SW 1271 (cell line): ENCODE measurements around the gene CREG2.

Source experiments
- DNase-seq, 2 experiments: peaks; one replicate each; lab custom pipeline; 2025; lab: John Stamatoyannopoulos, UW

Gene CREG2

GRCh38 chr2:101409699-101410098, 22.4 kb upstream of the CREG2 start:
- no peak for DNase-seq

GRCh38 chr2:101408925-101409324, 21.6 kb upstream of the CREG2 start:
- no peak for DNase-seq

GRCh38 chr2:101405351-101405899, 18.1 kb upstream of the CREG2 start:
- DNase-seq: no peak

- DNase-seq: no peak
These were observed 16.4 kb upstream of the CREG2 start for GRCh38 chr2:101403745-101404144.

- no peak for DNase-seq
These were observed 15.3 kb upstream of the CREG2 start for GRCh38 chr2:101402630-101403029.

- no peak for DNase-seq
These were observed 14.6 kb upstream of the CREG2 start for GRCh38 chr2:101401906-101402305.

DNA sequence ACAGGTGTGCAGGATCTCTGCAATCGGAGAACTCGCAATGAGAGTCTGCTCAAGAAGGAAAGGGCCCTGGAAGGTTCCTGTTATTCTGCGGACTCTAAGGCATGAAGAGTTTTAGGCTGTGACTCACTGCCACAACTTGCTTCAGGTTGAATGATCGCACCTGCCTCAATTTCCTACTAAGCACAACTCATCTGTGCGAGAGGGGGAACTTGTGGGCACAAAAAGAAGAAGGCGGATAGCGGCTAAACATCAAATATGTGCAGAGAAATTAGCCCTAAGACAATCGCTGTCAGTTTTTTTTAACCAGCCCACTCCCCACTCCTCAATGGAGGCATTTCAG, 14.0 kb upstream of the CREG2 start:
- no peak for DNase-seq

DNA sequence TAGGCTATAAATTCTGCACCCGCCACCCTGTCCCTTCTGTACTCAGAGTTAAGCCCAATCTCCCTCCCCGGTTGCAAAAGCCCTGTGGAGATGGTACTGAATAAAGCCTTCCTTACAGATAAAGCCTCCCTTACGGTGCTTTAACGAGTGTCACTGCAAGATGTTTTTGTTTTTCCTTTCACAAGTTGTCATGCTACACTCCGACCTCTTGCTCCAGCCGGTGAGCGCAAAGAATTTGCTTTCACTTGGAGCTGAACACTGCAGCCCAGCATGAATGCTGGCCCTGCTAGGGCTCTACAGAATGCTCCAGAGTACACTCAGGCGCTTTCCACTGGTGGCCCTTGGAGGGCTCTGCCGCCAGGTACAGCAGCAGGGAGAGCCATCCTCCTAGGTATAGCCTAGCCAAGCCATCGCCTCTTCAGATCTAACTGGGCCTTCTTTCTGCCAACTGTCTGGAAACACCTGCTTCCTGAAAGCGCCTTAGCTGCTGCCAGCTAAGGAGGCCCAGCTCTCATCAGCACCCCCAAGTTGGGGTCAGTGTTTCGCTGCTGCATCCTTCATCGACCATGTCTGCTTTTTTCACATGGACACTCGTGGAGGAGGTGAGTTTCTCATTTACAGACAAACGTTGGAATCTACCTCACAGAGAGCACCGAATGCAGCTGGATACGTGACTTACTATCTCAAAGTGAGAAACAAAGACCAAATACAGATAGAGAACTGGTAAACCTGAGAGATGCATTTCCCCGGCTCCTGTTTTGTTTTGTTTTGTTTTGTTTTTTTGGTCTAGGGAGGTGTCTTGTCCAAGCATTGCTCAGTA, 13.4 kb upstream of the CREG2 start:
- no peak for DNase-seq

DNA sequence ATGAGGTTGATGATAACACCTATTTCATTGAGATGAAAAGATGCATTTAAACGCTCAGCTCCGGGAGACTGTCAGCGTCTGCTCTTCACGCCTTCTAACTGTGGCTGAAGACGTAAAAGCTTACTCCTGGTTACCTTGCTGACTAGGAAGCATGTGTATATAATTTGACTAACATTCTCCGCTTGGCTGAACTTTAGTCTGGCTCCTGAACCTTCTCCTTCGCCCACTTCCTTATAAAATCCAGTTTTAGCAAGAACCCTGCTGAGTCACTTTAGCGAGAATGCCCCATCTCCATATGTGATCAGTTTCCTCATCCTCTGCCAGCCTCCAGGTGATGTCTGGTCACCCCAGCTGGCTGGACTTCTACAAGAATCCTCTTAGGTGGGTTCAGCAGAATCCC, 12.7 kb upstream of the CREG2 start:
- DNase-seq: no peak

DNA sequence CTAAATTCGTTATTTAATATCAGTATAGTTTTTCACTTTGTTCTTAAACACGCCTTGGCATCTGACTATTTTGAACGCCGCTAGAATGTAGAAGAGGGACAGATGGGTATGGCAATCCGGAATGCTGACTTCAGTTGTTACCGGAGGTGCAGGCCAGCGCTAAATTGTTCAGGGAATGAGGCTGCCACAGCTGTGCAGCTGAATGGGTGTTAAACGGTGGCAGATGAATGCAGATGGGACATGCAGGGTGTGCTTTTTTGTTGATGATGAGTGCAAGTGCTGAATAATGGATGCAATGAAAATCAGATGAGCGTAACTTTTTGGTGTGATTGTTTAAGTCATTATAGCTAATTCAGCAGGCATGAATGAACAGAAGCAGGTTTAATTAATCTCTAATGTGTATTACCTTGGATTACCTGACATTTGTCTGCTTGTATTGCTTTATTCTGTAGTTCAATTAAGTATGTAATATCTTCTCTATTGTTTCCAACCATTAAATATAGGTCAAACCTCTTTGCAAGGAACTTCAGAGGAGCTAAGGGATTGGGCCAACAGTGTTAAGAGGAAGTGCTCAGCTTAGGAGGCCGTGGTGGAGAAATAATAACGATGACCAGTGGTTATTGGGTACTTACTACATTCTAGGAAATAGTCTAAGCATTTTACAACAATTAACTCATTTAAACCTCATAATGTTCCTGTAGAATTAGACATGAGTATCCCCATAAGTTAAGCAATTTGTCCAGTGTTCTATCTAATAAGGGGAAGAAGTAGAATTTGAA, 11.9 kb upstream of the CREG2 start:
- no peak for DNase-seq

DNA sequence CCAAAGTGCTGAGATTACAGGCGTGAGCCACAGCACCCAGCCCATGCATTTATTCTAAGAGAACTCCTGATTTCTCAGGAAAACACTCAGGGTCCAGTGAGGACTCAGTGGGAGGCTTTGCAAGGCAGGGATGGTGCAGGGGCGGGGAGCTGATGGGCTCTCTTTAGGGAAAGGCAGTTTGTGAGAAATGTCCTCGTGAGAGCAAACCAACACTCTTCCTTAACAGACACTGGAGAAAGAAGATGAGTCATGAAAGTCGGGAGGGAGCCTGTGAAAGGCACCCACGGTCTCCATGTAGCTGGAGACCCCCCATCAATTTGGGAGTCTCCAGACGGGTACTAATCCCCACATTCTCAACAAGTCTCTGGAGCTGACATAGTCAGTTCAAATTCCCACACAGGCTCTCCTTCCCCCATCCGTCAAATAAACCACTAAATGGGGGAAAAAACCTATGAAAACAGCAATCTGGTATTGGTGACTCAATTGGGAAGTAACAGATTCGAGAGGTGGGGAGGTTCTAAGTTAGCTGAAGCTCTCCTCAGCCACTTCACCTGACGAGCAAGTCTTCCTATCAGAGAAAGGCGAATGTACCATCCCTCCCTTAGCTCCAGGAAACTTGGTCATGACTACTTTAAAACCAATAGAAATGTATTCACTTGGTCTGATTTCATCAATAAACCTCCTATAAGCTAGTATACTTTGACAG, 11.0 kb upstream of the CREG2 start:
- no peak for DNase-seq

DNA sequence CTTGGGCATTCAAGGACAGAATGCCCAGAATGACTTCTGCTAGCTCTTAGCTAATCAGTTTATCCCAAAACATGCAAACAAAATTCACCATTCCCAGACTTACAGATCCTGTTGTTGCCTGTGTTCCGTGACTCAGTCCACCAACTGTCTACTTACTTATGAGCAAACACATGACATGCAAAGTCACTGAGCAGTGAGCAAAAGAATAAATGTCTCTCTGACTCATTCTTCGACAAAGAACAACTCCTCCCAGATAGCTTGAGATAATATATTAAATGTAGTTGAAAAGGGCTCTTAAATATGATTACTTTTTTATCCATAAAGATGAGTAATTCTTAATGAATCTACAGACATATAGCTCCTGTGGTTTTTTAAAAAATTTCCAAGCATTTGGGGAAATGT, 9.0 kb upstream of the CREG2 start:
- no peak for DNase-seq

GRCh38 chr2:101395545-101396315, 8.4 kb upstream of the CREG2 start:
- DNase-seq: no peak

- DNase-seq: no peak
These were observed 929 bp upstream of the CREG2 start for GRCh38 chr2:101388232-101388631.

DNA sequence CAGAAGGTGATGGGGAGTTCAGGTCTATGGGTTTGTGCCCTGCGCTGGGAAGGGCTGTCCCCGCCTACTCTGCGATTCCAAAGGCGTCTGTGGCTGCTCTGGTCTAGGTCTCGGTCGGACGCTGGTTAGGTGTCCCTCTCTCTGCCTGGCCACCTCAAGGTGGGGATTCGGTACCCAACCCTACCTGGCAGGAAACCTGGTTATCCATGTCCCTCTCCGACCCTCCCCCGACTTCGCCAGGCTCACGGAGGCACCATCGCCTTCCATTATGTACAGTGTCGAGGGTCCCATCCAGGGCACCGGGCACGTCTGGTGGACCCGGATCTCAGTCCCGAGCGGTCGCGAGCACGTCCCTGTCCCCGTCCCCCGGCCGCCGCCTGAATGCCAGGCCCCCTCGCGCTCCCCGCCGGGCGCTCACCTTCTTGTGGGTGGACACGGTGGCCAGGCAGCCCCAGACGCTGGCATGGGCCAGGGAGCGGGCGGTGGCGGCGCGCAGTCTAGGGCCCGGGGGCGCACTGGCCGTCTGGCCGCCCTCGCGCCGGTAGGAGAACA, 628 bp downstream of the CREG2 start:
- DNase-seq: no peak

DNA sequence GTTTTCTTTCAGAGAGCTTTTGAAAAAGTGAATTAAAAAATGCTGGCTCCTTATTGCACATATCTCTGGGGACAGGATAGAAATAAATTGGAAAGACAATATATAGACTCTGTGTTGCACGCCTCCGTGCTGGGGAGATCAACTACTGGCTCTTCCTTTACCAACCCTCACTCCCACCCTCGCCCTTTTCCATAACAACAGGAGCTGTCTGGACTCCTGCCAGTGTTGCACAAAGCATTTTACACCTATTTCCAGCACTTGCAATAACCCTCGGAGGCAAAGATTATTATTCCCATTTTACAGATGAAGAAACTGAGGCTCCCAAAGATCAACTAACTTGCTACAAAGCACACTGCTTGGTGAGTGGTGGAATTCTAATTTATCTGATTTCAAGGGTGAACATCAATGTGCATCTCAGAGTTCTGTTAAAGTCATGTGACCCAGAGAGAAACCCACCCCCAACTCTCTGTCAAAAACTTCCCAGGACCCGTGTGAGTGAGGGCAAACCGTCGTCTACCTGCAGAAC, 4.2 kb downstream of the CREG2 start:
- DNase-seq: no peak

DNA sequence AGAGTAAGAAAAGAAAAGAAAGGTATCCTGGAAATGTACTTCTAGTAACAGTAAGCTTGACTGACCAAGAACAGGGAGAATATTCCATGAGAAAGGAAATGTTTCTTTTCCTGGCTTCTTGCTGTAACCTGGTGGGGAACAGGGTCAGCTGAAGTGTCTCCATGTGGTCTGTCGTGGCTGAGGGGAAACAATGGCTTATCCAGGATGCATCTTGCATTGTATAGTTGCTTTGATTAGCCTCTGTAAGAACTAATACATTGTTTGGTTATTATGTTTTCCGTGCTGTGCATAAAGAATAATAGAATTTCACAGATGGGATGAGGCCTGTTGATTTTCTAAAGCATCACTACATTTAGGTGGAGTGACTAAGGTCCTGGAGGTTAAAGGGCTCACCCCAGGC, 4.9 kb downstream of the CREG2 start:
- DNase-seq: no peak

- no peak for DNase-seq
These were observed 6.9 kb downstream of the CREG2 start for GRCh38 chr2:101380376-101380775.

DNA sequence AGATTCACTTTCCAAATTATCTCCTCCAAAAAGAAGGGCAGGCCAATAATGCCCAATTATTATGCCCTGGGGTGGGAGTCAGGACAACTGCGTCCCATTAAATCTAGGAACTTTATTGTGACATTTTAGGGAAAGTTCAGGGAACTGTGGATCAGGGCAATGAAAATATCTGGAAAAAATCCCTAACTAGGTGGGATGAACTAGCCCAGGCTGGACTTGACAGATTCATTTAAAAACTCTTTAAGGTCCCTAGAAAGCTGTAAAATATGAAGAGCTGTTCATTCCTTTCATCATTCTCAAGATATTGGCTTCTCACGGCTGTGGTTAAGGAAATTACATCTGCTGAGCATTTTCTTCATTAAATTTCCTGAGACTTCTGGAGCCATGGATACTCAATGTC, 8.2 kb downstream of the CREG2 start:
- DNase-seq: no peak

DNA sequence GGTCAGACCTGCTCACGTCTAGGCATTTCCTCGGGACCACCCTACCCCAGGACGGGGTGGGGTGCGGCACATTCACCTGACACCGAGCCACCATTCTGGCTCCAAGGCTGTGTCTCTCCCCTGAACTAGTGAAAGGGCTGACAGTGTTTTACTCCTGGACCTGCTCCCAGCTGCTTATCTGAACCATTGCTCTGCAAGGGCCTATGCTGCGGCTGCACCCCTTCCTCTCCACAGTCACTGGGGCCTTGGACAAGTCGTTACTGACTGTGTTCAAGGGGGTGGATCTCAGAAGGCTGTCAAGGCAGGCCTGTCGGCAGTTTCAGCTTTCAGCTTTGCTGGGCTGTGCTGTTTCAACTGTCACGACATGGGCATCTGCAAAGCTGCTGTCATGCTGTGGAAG, 11.7 kb downstream of the CREG2 start:
- DNase-seq: no peak

DNA sequence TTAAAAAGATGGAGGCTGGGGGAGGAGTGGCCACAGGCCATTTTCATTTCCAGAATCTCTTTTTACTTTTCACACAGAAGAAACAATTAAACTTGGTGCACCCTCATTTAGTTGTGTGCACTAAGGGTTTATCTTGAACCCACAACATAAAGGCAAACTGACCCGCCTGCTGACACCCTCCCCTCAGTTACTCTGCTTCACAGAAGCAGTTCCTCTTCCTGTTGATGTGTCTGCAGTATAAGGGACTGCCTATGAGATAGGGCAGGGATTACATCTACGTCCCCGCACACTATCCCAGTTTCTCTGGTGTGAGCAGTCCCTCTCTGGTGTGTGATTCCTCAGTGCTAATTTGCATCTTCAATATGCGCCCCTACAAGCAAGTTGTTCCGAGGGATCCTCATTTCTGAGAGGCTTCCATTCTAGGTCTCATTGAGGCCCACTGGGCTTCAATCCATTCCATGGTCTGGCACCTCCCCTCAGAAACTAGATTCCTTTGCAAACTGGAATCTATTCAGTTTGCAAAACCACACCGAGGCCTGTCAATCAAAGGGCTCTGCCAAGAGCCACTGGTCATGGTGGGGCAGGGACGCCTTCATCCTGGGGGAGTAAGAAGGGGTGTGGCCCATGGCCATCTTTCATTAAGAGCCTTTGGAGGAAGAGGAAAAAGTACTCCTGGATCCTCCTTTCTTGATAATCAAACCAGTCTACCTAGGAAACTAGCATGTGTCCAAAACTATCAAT, 12.3 kb downstream of the CREG2 start:
- no peak for DNase-seq
